ENCODE results near the gene GKN2.

- TF ChIP-seq CTCF (IDR thresholded peaks at IDR 0.05) (no peak), POLR2A (IDR thresholded peaks at IDR 0.05) (no peak), EP300 (IDR thresholded peaks at IDR 0.05) (no peak)
Measured at GRCh38 chr2:68980956-68981355, 28.3 kb upstream of the GKN2 start.

Data from tibial nerve (tissue), 4 donors.